ENCODE measurements around the gene ATP2A1.
A peak's percentile ranks its signal among the peaks of the same experiment; 100 is the strongest.
"Not testable (repeated sequence)": the region's sequence is repeated elsewhere in the genome, so short reads cannot be mapped to it uniquely, and the experiment has no call there.

The ATP2A1 gene

DNA sequence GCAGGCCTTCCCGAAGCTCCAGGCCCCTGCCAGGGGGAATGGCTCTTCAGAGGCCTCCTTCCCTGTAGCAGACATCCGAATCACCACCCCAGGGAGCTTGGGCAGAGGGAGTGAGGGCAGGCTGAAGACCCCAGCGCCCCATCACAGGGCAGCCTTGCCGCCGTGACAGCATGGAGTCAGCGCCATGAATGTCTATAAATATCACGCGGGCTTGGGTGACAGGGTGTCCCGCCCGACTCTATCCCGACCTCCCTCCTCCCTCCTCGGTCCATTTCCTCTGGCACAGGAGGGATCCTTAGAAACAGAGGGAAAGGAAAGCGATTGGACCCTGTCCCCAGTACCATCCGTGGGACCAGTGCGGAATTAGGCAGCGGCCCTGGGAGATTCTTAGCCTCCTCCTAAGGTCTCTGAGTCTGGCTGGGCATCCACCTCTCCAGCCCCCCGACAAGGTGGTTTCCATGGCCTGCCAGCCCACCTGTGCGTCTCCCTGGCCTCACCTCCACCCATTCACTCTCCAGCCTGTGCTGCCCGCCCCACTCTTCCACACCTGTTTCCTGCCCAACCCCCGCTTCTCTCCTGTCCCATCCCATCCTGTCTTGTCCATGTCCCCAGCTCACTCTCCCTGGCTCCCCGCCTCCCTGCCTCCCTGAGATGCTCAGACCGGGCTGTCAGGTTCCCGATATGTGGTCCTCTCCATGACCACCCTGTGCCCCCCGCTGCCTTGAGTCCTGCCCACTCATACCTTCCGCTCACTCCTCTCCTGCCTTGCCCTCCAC, 5.1 kb downstream of the ATP2A1 start:
- DNase-seq, result no peak

DNA sequence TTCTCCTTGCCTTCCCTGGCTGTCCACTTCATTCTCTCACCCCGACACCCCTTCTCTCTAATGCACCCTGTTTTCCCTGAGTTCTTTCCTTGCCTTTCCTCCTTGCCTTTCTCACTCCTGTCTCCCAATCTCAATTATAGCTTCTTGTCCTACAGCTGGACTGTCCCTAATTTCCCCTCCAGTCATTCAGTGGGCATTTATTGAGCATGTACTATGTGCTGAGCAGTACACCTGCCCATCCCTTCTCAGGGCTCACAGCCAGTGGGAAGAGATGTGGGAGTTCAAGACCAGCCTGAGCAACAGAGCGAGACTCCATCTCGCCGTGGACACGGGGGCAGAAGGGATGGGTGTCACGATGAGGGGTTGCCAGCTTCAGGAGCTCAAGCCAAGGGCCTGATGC, 5.8 kb downstream of the ATP2A1 start:
- DNase-seq, result no peak

DNA sequence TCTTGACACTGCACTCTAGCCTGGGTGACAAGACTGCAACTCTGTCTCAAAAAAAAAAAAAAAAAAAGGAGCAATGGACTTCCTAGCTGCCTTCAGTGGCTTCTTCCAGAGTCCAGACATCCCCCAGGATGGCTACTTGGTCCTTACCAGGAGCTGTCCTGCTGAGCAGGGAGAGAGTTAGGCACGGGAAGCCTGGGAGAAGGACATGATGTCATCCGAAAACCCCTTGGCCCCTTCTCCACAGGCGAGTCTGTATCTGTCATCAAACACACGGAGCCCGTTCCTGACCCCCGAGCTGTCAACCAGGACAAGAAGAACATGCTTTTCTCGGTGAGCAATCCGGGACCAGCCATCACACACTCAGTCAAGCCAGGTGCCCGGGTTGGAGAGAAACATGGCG, 8.7 kb downstream of the ATP2A1 start:
- DNase-seq, result no peak

DNA sequence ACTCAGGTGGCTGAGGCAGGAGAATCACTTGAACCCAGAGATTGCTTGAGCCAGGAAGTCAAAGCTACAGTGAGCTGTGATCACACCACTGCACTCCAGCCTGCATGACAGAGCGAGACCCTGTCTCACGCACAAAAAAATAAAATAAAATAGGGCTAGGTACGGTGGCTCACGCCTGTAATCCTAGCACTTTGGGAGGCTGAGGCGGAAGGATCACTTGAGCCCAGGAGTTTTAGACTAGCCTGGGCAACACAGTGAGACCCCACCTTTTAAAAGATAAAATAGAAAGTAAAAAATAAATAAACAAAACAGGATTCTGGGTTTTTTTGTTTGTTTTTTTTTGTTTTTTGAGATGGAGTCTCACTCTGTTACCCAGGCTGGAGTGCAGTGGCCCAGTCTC, 12.1 kb downstream of the ATP2A1 start:
- not testable (repeated sequence) for DNase-seq

DNA sequence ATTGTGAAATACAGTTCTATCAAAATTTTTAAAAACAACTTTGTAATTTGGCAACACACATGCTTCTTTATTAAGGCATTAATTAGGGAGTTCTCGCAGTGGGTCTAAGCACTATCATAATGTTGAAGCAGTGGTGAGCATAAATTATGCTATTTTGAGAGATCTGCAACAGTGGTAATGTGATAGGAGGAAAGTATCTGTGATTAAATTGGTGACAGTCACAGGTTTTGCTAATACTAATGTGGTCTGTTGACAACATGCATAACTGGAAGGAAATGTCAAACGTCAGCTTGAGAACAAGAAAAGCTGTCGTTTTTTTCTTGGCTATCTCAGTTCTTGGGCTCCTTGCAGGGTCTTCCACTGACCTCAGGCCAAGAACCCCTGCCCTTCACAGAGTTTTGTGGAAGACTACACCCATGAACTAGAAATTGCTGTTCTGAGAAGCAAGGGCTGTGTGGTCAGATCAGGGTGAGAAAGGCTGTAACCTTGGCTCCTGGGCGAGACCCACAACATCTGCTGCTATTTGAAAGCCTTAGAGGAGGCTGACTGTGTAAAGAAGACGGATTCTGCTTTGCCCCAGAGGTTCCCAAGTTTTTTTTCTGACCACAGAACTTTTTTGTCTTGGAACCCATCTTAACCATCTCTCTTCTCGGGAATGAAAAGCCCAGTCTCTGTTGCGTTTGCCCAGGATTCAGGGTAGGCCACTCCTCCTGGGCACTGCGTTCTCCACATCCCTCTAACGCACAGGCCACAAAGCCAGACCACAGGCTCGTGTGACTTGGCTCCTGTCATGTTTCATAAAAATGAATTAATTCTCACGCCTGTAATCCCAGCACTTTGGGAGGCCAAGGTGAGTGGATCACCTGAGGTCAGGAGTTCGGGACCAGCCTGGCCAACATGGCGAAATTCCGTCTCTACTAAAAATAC, 13.9 kb downstream of the ATP2A1 start:
- DNase-seq, result no peak

DNA sequence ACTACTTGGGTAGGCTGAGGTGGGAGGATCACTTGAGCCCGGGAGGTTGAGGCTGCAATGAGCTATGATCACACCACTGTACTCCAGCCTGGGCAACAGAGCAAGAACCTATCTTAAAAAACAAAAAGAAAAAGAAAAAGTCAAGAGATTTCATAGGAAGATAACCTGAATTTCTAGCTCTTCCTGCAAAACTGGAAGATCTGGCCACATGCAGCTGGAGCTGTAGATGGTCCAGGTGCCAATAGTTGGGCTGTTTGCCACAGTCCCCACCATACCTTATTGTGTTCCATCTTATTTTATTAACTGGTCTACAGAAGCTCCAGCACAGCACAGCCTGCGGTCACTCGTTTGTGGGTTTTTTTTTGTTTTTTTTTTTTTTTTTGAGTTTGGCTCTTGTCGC, 15.0 kb downstream of the ATP2A1 start:
- no peak for DNase-seq

DNA sequence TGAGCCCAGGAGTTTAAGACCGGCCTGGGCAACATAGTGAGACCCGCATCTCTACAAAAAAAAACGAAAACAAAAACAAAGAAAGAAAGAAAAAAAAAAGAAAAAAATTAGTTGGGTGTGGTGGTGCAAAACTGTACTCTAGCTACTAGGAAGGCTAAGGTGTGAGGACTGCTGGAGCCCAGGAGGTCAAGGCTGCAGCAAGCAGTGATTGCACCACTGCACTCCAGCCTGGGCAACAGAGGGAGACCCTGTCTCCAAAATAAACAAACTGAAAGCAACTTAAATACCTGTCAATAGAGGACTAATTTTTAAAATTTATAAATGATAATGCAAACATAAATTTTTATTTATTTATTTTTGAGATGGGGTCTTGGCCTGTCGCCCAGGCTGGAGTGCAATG, 17.3 kb downstream of the ATP2A1 start:
- DNase-seq, result no peak

DNA sequence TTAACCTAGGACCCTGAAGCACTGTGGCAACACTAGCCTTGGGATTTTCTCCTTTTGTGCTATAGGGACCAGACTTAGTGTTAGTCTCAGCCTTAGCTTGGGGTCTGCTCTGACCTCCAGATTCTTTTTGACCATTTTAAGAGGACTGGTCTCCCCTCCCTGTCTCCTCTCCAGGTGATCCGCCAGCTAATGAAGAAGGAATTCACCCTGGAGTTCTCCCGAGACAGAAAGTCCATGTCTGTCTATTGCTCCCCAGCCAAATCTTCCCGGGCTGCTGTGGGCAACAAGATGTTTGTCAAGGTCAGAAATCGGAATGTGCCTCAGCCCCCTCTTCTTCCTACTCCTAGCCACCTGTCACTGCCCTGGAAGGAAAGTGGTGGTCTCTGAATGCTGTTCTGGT, 19.5 kb downstream of the ATP2A1 start:
- DNase-seq, result no peak

DNA sequence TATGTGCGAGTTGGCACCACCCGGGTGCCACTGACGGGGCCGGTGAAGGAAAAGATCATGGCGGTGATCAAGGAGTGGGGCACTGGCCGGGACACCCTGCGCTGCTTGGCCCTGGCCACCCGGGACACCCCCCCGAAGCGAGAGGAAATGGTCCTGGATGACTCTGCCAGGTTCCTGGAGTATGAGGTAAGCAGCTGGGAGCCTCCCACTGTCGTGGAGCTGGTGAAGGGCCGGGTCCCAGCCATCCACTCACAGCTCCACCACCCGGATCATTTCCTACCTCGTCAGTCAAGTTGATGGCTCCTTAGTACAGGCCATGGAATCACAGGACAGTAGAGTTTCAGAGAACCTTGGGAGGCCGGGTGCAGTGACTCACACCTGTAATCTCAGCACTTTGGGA, 20.0 kb downstream of the ATP2A1 start:
- DNase-seq, result no peak

DNA sequence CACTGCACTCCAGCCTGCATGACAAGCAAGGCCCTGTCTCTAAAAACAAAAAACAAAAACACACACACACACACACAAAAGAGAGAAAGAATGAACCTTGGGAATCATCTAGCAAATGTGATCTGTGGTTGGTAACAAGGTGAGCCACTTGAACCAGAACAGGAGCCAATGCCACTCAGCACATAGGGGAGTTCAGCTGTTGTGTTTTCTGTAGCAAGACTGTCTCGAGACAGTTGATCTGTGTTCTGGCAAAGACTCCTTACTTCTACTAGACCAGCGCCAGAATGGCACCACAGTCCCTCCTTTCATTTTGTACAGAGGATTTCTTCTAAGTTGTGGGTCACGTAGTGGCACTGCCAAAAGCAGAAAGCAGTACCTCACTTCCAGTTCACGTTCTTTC, 20.7 kb downstream of the ATP2A1 start:
- DNase-seq, result no peak

DNA sequence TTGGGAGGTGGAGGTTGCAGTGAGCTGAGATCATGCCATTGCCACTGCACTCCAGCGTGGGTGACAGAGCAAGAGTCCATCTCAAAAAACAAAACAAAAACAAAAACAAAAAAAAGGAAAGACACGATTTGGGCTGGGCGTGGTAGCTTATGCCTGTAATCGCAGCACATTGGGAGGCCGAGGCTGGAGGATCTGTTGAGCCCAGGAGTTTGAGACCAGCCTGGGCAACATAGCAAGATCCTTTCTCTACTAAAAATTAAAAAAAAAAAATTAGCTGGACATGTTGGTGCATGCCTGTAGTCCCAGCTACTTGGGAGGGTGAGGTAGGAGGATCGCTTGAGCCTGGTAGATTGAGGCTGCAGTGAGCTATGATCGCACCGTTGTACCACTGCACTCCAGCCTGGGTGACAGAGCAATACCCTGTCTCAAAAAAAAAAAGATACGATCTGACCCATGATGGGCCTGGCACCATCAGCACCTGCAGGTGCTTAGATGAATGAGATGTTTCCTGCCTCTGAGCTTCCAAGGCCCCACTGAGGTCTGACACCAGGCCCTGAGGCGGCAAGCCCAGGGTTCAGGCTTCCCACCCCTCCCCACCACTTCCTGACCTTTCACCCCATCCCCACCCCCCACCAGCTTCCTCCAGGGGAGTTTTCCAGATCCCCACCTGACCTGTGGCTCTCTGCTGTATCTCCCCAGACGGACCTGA, 21.7 kb downstream of the ATP2A1 start:
- no peak for DNase-seq

DNA sequence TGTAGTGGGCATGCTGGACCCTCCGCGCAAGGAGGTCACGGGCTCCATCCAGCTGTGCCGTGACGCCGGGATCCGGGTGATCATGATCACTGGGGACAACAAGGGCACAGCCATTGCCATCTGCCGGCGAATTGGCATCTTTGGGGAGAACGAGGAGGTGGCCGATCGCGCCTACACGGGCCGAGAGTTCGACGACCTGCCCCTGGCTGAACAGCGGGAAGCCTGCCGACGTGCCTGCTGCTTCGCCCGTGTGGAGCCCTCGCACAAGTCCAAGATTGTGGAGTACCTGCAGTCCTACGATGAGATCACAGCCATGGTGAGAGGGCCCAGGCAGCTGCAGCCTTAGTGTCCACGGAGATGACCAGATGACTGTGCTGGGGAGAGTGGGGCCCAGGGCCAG, 22.3 kb downstream of the ATP2A1 start:
- no peak for DNase-seq

DNA sequence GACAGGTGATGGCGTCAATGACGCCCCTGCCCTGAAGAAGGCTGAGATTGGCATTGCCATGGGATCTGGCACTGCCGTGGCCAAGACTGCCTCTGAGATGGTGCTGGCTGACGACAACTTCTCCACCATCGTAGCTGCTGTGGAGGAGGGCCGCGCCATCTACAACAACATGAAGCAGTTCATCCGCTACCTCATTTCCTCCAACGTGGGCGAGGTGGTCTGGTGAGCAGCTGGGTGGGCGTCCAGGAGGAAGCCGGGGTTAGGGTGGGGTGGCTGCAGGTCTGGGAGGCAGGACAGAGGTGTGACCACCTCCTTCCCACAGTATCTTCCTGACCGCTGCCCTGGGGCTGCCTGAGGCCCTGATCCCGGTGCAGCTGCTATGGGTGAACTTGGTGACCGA, 23.6 kb downstream of the ATP2A1 start:
- no peak for DNase-seq

DNA sequence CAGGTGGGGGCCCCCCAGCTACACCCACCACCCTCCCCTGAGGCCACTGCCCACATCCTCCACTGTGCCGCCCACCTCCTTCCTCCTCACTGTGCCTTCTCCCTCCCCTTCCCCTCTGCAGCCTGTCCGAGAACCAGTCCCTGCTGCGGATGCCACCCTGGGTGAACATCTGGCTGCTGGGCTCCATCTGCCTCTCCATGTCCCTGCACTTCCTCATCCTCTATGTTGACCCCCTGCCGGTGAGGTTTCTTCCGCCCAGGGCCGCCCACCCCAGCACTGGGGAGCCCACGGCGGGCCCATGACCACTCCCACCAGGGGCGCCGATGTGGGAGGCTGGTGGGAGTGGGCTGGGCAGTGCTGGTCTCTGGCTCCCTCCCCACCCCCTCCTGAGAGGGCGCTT, 24.6 kb downstream of the ATP2A1 start:
- DNase-seq, result peak; percentile 10

DNA sequence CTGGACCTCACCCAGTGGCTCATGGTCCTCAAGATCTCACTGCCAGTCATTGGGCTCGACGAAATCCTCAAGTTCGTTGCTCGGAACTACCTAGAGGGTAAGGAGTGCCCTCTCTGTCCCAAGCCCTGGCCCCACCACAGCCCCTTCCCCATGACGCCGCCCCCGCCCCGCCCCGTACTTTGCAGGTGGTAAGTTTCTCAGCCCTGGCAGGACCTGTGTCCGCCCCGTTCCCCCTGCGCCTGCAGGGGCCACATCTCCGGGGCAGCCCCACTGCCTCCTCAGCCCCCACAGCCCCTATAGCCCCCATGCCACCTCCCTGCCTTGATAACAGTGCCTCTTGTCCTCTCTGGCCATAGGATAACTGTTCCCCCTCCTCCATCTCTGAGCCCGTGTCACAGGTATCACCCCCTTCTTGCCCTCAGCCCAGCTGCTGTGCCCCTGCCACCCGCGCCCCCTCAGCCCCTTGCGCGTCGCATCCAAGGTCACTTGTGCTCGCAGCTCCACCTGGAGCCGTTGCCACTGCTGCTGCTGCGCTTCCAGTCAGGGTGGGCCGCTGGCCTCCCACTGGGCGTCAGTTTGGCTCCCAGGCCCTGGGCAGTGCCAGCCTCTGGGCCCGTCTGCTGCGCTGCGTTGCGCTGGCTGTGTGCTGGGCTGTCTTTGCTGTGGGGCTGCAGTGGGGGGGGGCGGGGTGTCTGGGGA, 25.2 kb downstream of the ATP2A1 start:
- DNase-seq, result no peak

DNA sequence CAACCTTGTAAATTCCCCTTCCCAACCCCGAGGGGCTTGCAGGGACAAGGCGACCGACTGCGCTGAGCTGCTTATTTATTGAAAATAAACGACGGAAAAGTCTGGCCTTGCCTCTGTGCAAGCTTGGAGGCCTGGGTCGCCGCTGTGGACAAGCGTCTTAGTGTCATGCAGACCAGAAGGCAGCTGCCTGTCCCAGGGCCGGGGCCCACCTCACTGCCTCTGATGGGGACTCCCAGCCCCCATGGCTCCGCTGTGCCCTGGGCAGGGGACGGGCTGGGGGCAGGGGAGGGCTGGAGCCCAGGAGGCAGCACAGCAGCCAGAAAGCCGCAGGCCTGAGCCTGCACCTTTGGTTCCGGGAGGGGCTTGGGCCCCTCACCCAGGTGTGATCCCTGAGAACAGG, 26.1 kb downstream of the ATP2A1 start:
- no peak for DNase-seq

DNA sequence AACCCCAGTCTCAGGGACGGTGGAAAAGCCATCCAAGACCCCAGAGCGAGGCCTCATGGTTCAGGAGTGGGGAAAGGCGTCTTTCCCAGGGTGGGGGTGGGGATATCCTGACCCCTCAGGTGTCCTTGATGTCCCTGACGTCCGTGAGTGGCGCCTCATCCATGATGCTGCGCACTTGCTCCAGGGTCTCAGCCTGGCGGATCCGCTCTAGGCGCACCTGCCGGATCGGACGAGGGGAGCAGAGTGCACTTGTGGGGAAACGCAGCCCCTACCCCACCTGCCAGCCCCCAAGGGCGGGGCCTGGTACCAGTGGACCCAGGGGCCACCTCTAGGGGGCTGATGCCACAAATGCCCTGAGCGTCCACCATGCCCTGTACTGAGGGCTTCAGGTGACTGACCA, 26.5 kb downstream of the ATP2A1 start:
- DNase-seq, result no peak

DNA sequence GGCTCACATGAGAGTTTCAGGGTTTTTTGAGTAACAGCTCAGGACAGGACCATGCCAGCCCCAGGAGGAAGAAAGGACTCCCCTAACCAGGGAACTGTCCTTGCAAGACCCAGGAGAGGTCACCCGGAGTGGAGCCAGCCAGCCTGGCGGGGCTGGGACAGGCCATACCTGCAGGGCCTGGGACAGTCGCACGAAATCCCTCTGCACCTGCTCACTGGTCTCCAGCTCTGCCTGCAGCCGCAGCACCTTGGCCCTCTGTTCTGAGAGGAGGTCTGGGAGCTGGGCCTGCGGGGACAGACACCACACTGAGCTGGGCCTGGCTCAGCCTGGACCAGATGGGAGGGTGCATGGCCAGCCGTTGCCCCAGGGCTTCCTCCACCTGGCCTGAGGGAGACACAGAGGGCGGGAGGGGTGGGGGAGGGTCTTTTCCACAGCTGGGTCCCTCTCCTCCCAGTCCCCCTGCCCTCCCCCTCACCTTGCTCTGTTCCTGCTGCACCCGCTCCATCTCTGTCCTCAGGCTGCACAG, 27.0 kb downstream of the ATP2A1 start:
- no peak for DNase-seq

DNA sequence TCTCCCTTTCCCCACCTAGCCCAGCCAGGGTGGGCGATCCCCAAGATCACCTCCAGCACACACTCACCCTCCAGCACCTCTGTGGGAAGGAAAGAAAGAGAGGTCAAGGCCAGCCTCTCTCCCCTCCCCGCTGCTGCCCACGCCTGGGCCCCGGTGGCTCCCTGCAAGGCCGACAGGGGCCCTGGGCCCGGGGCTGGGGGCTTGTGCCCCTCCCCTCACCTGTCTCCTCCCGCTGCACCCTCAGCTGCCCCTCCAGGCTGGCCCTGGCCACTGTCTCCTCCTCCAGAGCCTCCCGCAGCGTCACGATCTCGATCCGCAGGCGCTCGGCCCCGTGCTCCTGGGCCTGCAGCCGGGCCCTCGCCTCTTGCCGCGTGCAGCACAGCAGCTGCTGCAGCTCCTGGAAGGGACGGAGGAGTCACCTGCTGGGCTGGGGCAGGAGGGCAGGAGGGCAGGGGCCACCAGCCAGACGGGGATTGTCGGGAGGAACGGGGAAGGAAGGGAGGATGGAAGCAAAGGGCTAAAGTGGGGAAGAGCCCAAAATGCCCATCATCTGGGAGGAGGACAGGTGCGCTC, 27.6 kb downstream of the ATP2A1 start:
- no peak for DNase-seq

DNA sequence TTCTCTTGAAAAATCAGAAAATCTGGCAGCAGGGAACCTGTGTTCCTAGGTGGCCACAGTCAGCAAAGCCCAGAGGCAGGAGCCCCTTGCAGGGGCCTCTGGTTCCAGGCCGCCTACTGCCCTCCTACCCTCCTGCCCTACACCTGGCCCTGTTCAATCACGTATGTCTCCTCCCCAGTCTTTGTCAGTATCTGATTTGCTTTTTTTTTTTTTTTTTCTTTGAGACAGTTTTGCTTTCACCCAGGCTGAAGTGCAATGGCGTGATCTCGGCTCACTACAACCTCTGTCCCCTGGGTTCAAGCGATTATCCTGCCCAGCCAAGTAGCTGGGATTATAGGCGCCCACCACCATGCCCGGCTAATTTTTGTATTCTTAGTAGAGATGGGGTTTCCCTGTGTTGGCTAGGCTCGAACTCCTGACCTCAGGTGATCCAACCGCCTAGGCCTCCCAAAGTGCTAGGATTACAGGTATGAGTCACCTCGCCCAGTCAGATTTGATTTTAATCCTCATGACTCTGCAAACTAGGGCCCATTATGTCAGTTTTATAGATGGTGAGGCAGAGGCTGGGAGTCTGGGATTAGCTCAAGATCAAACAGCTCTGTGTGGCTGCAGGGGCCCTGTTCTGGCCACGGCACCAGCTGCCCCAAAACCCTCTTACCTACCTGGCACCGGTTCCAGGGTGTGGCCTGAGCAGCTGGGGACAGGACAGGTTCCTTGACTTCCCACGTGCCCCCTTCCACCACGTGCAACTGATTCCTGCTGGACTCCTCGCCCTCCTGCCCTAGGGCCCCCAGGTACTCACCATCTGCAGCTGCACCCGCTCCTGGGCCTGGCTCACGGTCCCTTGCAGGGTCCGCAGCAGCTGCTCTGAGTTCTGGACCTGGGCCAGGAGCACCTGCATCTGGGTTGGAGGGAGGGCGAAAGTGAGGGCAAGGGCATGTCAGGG, 32.1 kb downstream of the ATP2A1 start:
- DNase-seq, result no peak

DNA sequence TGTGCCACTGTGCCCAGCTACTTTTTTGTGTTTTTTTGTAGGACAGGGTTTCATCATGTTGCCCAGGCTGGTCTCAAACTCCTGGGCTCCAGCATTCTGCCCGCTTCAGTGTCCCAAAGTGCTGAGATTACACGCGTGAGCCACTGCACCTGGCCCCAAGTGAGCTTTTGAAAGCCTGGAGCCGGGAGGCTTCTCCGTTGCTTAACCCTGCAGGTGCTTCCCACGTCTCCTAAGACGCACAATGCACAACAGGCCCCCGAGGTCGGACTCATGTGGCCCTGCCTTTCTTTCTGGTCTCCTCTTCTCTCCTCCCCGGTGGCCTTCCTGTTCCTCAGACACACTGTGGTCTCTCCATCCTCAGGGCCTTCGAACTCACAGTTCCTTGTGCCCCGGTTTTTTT, 34.3 kb downstream of the ATP2A1 start:
- no peak for DNase-seq
